Esophagus squamous epithelium (tissue), 5 donors: ENCODE results near the gene DNAJC10. TPM values are rescaled to one million over a fixed set of nuclear protein-coding genes. Genes with fewer than 3 reads are reported as not detected.

Experiments
- DNase-seq: peaks from one replicate; lab custom pipeline; 2025; lab: John Stamatoyannopoulos, UW
- H3K27ac ChIP-seq, 4 donors: fragments of 200-600 bp; sonication (generic); one replicate each; pipeline ENCODE4 v1.5.1; 2016 to 2019; ENCODE audit warnings: mild to moderate bottlenecking in 1 of 4
- H3K27me3 ChIP-seq, 4 donors: fragments of 200-600 bp; sonication (generic); 1 replicate in 3 of 4; 2 replicates in 1 of 4; pipeline versions ENCODE4 v1.5.1 to v1.6.0; 2017 to 2021; ENCODE audit warnings: antibody characterized with exemption in 1 of 4
- H3K36me3 ChIP-seq, 3 donors: fragments of 200-600 bp; sonication (generic); one replicate each; pipeline ENCODE4 v1.5.1; 2016 to 2019
- H3K4me1 ChIP-seq, 3 donors: fragments of 200-600 bp; sonication (generic); one replicate each; pipeline ENCODE4 v1.5.1; 2017 to 2019
- H3K4me3 ChIP-seq, 4 donors: fragments of 200-600 bp; sonication (generic); 1 replicate in 3 of 4; 2 replicates in 1 of 4; pipeline ENCODE4 v1.5.1; 2016 to 2019; ENCODE audit warnings: mild to moderate bottlenecking in 2 of 4, moderate library complexity in 1 of 4
- H3K9me3 ChIP-seq, 3 donors: fragments of 200-600 bp; sonication (generic); one replicate each; pipeline ENCODE4 v1.5.1; 2016 to 2019
- POLR2A ChIP-seq, 4 donors: fragments of 450-650 bp; IDR thresholded peaks; one replicate each; pipeline ENCODE4 v1.6.1; 2017; ENCODE audit warnings: antibody characterized with exemption in 4 of 4, mild to moderate bottlenecking in 4 of 4, moderate library complexity in 3 of 4
- WGBS, 2 donors: methylation state at CpG; one replicate each; pipeline ENCODE4 v1.1.5; 2018; 5-methylcytosine and 5-hydroxymethylcytosine counted together
- intact Hi-C: fragments of 100-400 bp; cut with DNase I; formaldehyde crosslinking; loops from one replicate; pipeline ENCODE4 v1.15.0; 2022
- total RNA-seq, 4 donors: library from RNA; depleted of rRNA; stranded (reverse); fragments of >200 nt; gene quantifications; one replicate each; pipeline ENCODE4 v1.1.0, GENCODE V29; 2016
- TF ChIP-seq, protein P1 (sequence below), 6 experiments: fragments of 450-650 bp in 4 of 6; fragments of 200-600 bp in 2 of 6; sonication (generic) in 2 of 6; IDR thresholded peaks; one replicate each; pipeline ENCODE4 v1.5.1; 2016 to 2019; ENCODE audit warnings: antibody characterized with exemption in 6 of 6, mild to moderate bottlenecking in 4 of 6, moderate library complexity in 4 of 6
- donor health status: DM: yes; HTN: yes; CAD: no.

The DNAJC10 gene
- total RNA-seq, 4 donors from 2014 or later: 26.0 to 46.0 (median 32.3) TPM

DNA sequence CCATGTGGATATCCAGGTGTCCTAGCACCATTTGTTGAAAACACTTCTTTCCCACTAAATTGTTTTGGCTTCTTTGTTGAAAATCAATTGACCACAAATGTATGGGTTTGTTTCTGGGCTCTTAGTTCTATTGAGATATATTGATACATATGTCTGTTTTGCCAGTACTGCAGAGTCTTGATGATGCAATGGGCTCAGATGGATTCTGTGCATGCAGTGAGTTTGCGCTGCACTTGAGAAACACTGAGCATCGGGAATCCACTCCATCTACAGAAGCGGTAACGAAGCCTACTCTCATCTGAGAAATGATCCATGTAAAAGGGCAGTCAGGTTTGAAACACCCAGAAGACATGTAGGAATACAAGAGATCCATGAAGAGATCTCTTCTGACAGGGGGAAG lies 21.9 kb upstream of the DNAJC10 start:
- WGBS, 2 donors: 93 to 100% methylated on average over 3 to 4 of the region's 4 CpGs
- TF ChIP-seq, protein P1, sequence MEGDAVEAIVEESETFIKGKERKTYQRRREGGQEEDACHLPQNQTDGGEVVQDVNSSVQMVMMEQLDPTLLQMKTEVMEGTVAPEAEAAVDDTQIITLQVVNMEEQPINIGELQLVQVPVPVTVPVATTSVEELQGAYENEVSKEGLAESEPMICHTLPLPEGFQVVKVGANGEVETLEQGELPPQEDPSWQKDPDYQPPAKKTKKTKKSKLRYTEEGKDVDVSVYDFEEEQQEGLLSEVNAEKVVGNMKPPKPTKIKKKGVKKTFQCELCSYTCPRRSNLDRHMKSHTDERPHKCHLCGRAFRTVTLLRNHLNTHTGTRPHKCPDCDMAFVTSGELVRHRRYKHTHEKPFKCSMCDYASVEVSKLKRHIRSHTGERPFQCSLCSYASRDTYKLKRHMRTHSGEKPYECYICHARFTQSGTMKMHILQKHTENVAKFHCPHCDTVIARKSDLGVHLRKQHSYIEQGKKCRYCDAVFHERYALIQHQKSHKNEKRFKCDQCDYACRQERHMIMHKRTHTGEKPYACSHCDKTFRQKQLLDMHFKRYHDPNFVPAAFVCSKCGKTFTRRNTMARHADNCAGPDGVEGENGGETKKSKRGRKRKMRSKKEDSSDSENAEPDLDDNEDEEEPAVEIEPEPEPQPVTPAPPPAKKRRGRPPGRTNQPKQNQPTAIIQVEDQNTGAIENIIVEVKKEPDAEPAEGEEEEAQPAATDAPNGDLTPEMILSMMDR (IDR thresholded peaks at IDR 0.05): no peak
- TF ChIP-seq POLR2A (IDR thresholded peaks at IDR 0.05): no peak

GRCh38 chr2:182695776-182696175 lies 20.3 kb upstream of the DNAJC10 start:
- TF ChIP-seq, protein P1 (IDR thresholded peaks at IDR 0.05): no peak
- no peak for TF ChIP-seq POLR2A (IDR thresholded peaks at IDR 0.05)
- no peak overlapping the region for H3K27ac ChIP-seq
- no peaks in the 10 kb centered on the region for H3K4me1 ChIP-seq
- DNase-seq: no peak
- intact Hi-C loops: no loop called here
- no peak overlapping the region for H3K4me3 ChIP-seq
- H3K9me3 ChIP-seq: no peaks in the 10 kb centered on the region
- H3K27me3 ChIP-seq: no peaks in the 10 kb centered on the region
- WGBS, 2 donors: 90 to 97% methylated on average over 2 of the region's 2 CpGs
- H3K36me3 ChIP-seq: no peaks in the 10 kb centered on the region

More for the DNA sequence above, 21.9 kb upstream of the DNAJC10 start:
- Histone ChIP-seq H3K27ac (no peak overlapping the region), H3K4me3 (no peak overlapping the region), H3K4me1 (no peaks in the 10 kb centered on the region), H3K9me3 (no peaks in the 10 kb centered on the region), H3K36me3 (no peaks in the 10 kb centered on the region), H3K27me3 (no peaks in the 10 kb centered on the region)
- no peak for DNase-seq
- intact Hi-C loops: no loop called here

GRCh38 chr2:182698671-182699070 lies 17.4 kb upstream of the DNAJC10 start:
- no peaks in the 10 kb centered on the region for H3K27me3 ChIP-seq
- intact Hi-C loops: no loop called here
- no peak for DNase-seq
- no peaks in the 10 kb centered on the region for H3K9me3 ChIP-seq
- H3K36me3 ChIP-seq: no peaks in the 10 kb centered on the region
- no peak overlapping the region for H3K4me3 ChIP-seq
- no peaks in the 10 kb centered on the region for H3K4me1 ChIP-seq
- WGBS, 2 donors: 56 to 71% methylated on average over 3 of the region's 3 CpGs
- no peak overlapping the region for H3K27ac ChIP-seq
- TF ChIP-seq POLR2A (IDR thresholded peaks at IDR 0.05): no peak
- TF ChIP-seq, protein P1 (IDR thresholded peaks at IDR 0.05): no peak

- no peaks in the 10 kb centered on the region for H3K4me1 ChIP-seq
- H3K27ac ChIP-seq: no peak overlapping the region
- intact Hi-C loops: no loop called here
- 62 to 70% methylated on average over 1 of the region's 1 CpG for WGBS, 2 donors
- H3K9me3 ChIP-seq: no peaks in the 10 kb centered on the region
- no peaks in the 10 kb centered on the region for H3K36me3 ChIP-seq
- DNase-seq: no peak
- H3K27me3 ChIP-seq: no peaks in the 10 kb centered on the region
- no peak overlapping the region for H3K4me3 ChIP-seq
- TF ChIP-seq, protein P1 (IDR thresholded peaks at IDR 0.05): no peak
- TF ChIP-seq POLR2A (IDR thresholded peaks at IDR 0.05): no peak
These were observed 10.3 kb upstream of the DNAJC10 start for GRCh38 chr2:182705761-182706160.

GRCh38 chr2:182706751-182707150 lies 9.3 kb upstream of the DNAJC10 start:
- H3K4me3 ChIP-seq: no peak overlapping the region

More at GRCh38 chr2:182706751-182707150, 9.3 kb upstream of the DNAJC10 start:
- intact Hi-C loops: no loop called here
- Histone ChIP-seq H3K4me1 (no peaks in the 10 kb centered on the region), H3K9me3 (no peaks in the 10 kb centered on the region), H3K36me3 (no peaks in the 10 kb centered on the region), H3K27ac (no peak overlapping the region), H3K27me3 (no peaks in the 10 kb centered on the region)
- DNase-seq: no peak
- TF ChIP-seq, protein P1 (IDR thresholded peaks at IDR 0.05): no peak
- no peak for TF ChIP-seq POLR2A (IDR thresholded peaks at IDR 0.05)
- WGBS, 2 donors: 87 to 97% methylated on average over 2 of the region's 2 CpGs
